NOMO-1 treated with dmso at 0.1 percent for 144 hours (cell line): ENCODE data around the gene NANOGP8.
"Not testable (repeated sequence)": the region's sequence is repeated elsewhere in the genome, so short reads cannot be mapped to it uniquely, and the experiment has no call there.

ENCODE experiments used
- DNase-seq: peaks from one replicate; lab custom pipeline; 2025; ENCODE audit not compliant: unreplicated experiment; lab: John Stamatoyannopoulos, UW

NANOGP8 gene

DNA sequence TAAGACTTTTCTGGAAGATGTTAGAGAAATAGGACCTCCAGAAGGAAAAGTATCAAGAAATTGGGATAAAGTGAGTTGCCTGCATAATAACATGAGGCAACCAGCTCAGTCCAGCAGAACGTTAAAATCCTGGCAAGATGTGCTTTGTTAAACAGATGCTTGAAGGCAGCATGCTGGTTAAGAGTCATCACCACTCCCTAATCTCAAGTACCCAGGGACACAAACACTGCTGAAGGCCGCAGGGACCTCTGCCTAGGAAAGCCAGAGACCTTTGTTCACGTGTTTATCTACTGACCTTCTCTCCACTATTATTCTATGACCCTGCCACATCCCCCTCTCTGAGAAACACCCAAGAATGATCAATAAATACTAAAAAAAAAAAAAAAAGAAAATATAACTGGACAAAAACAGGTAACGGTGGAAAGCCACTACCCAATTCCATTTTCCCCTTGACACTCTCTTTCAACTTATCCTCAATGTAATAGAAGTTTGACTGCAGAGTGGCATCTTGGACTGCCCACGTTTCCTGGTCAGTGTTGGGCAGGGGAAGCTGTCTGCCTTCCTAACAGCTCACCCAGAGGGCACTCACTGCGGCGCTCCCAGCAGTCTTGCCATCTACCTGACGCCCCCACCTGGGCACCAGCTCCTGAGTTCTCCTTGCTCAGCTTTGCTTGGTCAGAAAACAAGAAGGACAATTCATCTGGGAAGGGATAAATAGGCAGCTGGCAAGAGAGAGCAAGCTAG, at the start of gene NANOGP8:
Gene NANOGP8 (minus strand): TSS at position 120 of the 744 bp plus-strand sequence. CDS start 185 bp downstream, outside the sequence.
- DNase-seq = not testable (repeated sequence)

- DNase-seq = no peak
Measured at GRCh38 chr15:35134299-35134698, 49.2 kb upstream of the NANOGP8 start.

DNA sequence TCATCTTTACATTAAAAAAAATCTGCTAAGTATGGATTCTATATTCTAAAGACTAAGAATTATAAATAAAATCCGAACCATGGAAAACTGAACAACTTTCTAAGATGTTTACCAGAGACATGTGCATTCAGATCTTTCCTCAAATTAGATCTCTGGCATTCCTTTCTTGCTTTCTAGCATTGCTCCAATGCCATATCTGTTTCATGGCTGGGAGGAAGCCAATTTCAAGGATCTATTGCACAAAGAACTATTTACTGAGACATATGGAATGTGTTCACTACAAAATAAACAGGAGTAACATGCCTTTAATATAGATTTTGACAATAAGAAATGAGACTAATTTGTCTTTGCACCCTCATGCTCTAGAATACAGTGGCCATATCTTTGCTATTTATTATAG, 45.1 kb upstream of the NANOGP8 start:
- DNase-seq = no peak

- no peak for DNase-seq
Measured at GRCh38 chr15:35129361-35129760, 44.3 kb upstream of the NANOGP8 start.

DNA sequence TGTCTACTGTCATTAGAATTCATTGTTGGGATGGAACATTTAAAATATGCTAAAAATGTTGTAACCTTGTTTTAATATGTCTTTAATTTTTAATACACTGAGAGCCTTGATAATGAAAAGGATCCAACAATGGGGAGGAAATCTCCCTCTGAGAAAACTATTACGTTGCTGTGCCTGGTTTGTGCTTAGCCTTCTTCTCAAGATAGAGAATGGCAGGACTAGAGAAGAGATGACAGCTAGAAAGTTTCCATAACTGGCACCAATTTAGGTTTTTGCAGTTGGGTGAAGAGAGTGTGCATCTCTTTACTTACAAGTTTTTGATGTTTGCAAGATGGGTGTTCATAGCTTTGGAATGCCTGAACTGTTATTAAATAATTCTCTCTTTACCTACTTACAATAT, 42.6 kb upstream of the NANOGP8 start:
- no peak for DNase-seq

- DNase-seq = no peak
Measured at GRCh38 chr15:35126236-35126635, 41.1 kb upstream of the NANOGP8 start.

DNA sequence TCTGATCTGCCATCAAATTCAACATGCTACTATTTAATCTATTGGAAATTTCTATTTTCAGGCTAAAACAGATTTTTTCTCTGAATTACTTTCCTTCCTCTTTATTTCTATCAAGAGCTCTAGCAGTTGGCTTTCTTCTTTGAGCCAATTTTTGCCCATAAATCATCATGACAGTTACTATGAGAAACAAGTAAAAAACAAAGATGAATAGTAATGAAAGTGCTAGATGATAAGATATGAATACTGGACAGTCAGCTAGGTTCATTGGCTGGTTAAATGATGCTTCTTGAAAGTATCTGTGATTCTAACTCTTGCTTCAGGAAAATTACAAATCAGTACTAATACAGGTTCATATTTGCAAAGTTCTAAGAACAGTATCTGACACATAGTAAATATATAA, 38.6 kb upstream of the NANOGP8 start:
- no peak for DNase-seq

- no peak for DNase-seq
Measured at GRCh38 chr15:35121611-35122359, 36.7 kb upstream of the NANOGP8 start.

DNA sequence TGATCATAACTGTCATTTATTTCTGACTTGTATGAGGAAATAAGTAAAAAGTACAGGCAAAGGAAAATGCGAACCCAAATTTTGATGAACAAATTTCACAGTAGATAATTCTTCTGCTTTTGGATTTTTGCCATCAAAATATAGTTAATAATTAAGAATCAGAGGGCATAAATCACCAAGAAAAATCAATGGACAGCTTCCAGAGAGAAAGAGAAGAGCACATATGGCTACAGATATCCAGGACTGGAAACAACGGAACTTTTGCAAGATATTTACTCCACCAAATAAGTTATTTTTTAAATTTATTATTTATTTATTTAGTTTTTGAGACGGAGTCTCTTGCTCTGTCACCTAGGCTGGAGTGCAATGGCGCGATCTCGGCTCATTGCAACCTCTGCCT, 35.1 kb upstream of the NANOGP8 start:
- DNase-seq = no peak

DNA sequence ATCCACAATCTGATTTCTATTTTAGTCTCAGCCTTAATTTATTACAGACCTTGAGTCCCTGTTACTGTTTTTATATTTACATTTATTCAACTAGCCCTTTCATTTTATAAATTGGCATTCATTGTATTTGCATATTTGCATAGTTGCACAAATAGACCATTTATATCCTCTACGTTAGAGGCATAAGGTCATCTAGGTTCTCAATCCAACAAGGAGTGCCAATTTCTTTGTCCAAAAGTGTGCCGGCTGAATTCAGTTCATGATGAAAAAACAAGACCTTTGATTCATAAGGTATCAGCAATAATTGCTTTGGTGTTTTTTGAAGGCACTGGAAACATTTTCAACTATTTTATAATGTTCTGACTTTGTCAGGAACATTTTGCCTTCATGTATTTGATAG, 33.9 kb upstream of the NANOGP8 start:
- no peak for DNase-seq

DNA sequence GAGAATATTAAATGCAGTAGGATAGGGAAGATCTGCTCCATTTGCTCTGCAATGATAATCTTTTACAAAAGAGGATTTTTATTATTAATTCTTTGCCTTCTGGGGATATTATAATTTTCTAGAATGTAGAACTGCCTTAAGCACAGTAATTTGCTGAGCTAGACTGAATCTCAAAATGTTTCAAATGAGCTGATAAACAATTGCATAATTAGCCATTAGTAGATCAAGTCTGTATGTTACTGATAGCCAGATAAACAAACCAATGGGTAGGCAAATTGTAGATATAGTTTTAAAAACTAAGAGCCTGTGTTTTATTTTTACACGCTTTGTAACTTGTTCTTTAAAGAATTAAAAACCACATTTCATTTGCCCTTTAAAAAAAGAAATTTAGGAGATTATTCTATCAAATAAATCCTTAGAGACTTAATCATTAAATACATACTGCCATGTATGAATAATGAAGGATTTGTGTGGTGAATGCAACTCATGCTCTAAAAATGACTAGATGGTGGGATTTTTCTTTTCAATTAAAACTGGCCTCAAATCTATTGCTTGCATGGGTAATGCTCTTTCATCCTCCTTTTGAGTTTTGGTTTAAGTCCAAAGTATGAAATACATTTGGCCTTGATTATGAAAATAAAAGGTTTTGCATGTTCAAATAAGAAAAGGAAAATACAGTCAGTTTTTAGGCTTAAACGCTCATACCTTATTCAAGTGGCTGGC, 32.6 kb upstream of the NANOGP8 start:
- no peak for DNase-seq

DNA sequence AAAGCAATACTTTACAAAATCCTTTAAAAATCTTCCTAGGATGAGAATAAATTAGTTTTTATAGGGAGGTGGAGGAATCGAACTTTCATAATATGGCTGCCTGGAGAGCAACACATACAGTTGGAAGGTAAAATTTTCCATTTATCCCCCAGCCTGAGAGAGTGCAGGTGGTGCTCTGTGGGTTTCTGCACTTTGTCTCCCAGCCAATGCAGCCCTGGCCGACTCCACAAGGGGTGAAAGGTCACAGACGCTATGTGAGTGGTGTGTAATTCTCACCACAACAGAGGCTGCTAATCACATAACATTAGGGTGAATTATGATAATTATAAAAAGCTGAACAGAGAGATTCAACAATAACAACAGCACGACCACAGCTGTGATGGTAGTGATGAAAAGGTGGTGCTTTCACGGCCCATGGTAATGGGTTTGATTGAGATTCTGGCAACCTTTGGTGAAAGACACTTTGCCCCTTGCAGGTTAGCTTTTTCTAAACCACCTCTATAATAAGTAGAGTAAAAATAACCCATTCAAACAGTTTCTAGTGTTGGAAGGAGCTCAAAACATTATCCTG, 30.1 kb upstream of the NANOGP8 start:
- DNase-seq = no peak

DNA sequence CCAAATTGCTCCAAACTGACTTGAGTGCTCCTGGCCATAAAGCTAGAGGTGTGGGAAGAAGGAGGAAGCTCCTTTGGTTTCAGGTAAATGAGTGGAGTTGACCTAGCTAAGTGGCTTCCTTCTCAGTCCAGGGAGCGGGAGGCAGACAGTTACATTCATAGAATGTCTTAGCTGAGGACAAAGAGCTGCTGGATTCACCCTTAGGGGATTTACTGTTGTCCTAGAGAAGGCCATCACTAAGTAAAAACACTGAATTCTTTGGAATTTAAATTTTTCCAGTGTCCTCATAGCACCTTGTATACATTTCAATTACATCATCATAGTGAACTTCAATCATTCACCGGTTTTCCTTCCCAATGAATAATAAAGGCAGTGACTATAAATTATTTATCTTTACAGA, 27.3 kb upstream of the NANOGP8 start:
- no peak for DNase-seq

DNA sequence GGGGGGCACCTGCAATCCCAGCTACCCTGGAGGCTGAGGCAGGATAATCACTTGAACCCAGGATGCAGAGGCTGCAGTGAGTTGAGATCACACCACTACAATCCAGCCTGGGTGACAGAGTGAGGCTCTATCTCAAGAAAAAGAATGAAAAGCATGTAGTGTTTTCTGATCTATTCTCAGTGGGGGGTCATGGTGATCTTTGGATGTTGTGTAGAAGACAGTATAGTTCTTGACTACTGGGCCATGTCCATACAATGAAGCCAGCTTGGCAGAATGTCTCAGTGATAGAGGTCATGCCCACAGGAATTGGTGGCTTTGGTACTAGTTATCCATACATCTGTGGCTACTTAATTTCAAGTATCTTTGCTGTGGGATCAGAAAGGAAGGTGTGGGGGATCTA, 26.8 kb upstream of the NANOGP8 start:
- DNase-seq = no peak

- DNase-seq = no peak
Measured at GRCh38 chr15:35108453-35108852, 23.4 kb upstream of the NANOGP8 start.

DNA sequence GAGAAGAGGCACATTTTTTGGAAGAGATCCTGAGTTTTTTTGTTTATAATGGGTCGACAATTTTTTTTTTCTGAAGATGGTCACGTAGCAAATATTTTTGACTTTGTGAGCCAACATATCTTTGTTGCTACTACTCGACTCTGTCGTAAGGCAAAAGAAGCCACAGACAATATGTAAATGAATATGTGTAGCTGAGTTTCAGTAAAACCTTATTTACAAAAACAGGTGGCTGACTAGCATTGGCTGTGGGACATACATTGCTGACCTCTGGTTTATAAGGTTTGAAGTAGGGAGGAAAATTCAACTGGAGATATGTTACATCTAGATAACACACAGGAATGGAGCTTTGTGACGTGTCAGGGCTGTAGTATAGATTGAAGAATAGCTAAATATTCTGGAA, 22.5 kb upstream of the NANOGP8 start:
- DNase-seq = no peak

DNA sequence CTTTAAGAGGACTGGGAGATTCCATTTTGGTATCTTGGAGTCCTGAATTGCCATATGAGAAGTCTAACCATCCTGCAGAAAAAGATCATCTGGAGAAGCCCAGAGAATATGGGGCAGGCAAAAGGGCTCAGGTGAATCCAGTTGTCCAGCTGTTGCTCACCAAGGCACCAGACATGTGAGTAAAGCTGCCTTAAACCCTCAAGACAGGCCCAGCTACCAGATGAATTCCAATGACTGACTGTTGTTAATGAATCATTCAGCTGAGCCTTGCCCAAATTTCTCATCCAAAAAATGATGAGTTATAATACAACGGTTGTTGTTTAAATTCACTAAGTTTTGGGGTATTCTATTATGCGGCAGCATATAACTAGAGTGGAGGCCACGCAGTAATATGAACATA, 22.0 kb upstream of the NANOGP8 start:
- no peak for DNase-seq

DNA sequence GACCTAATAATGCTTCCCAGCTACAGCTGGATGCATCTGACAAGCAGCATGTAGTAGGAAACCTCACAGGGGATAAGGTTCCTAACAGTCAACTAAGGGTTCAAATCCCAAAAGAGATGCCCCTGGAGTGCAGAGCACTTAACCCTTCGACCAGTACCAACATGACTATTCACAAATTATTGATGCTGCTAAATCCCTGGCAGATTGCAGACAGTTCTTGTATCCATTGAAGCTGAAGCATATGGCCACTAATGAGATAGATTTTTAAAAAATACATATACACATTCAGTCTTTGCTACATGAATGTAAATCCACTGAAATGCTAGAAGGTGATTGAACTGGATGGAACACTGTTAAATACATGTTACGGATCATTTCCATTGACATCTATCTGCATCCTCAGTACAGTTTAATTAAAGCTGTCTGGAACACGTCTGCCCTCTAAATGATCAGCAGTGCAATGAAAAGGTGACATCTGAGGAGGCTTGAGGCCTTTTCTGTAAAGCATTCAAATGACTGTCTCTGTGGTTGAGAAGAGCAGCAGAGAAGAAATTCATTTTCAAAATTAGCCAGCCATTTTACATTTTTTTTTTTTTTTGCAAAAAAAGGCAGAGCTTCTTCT, 19.5 kb upstream of the NANOGP8 start:
- no peak for DNase-seq

- no peak for DNase-seq
Measured at GRCh38 chr15:35102186-35102585, 17.1 kb upstream of the NANOGP8 start.

GRCh38 chr15:35101335-35101734, 16.2 kb upstream of the NANOGP8 start:
- DNase-seq = no peak

GRCh38 chr15:35098737-35099136, 13.6 kb upstream of the NANOGP8 start:
- DNase-seq = no peak
